ENCODE measurements around the gene TMEM221. TPM values are rescaled to one million over a fixed set of nuclear protein-coding genes. Genes with fewer than 3 reads are reported as not detected.

The TMEM221 gene
- total RNA-seq, 1 donor from 2014 or later, result 0.30 TPM

GRCh38 chr19:17393002-17393401, 55.5 kb downstream of the TMEM221 start:
- Mint-ChIP-seq H3K4me1 (ENCODE audit: unreplicated experiment) (peaks cover 9% of the 10 kb centered on the region), H3K27ac (ENCODE audit: unreplicated experiment) (no peak overlapping the region), H3K4me3 (ENCODE audit: unreplicated experiment) (no peak overlapping the region), H3K9me3 (ENCODE audit: unreplicated experiment) (no peaks in the 10 kb centered on the region), H3K27me3 (ENCODE audit: unreplicated experiment) (peaks cover 10% of the 10 kb centered on the region), H3K36me3 (ENCODE audit: unreplicated experiment) (no peaks in the 10 kb centered on the region)
- no peak for DNase-seq (ENCODE audit: extremely low spot score, unreplicated experiment)
- TF ChIP-seq CTCF (IDR thresholded peaks at IDR 0.05), result no peak

- Mint-ChIP-seq H3K36me3 (ENCODE audit: unreplicated experiment) (no peaks in the 10 kb centered on the region), H3K4me3 (ENCODE audit: unreplicated experiment) (peak overlapping the region; percentile 38), H3K27ac (ENCODE audit: unreplicated experiment) (no peak overlapping the region), H3K4me1 (ENCODE audit: unreplicated experiment) (peaks cover 9% of the 10 kb centered on the region), H3K9me3 (ENCODE audit: unreplicated experiment) (no peaks in the 10 kb centered on the region), H3K27me3 (ENCODE audit: unreplicated experiment) (peaks cover 10% of the 10 kb centered on the region)
- no peak for TF ChIP-seq CTCF (IDR thresholded peaks at IDR 0.05)
- DNase-seq (ENCODE audit: extremely low spot score, unreplicated experiment), result no peak
Measured at GRCh38 chr19:17391371-17392151, 56.9 kb downstream of the TMEM221 start.

- H3K27ac Mint-ChIP-seq (ENCODE audit: unreplicated experiment), result peak overlapping the region; percentile 50
- no peaks in the 10 kb centered on the region for H3K36me3 Mint-ChIP-seq (ENCODE audit: unreplicated experiment)
- peak; percentile 83 for TF ChIP-seq CTCF (IDR thresholded peaks at IDR 0.05)
- peaks cover 10% of the 10 kb centered on the region for H3K4me1 Mint-ChIP-seq (ENCODE audit: unreplicated experiment)
- peaks cover 10% of the 10 kb centered on the region for H3K27me3 Mint-ChIP-seq (ENCODE audit: unreplicated experiment)
- no peaks in the 10 kb centered on the region for H3K9me3 Mint-ChIP-seq (ENCODE audit: unreplicated experiment)
- peak overlapping the region; percentile 92 for H3K4me3 Mint-ChIP-seq (ENCODE audit: unreplicated experiment)
- DNase-seq (ENCODE audit: extremely low spot score, unreplicated experiment), result peak; percentile 96
Measured at GRCh38 chr19:17390665-17391370, 57.6 kb downstream of the TMEM221 start.

GRCh38 chr19:17389957-17390664, 58.4 kb downstream of the TMEM221 start:
- peak; percentile 33 for TF ChIP-seq CTCF (IDR thresholded peaks at IDR 0.05)
- peak overlapping the region; percentile 92 for H3K4me3 Mint-ChIP-seq (ENCODE audit: unreplicated experiment)
- no peak for DNase-seq (ENCODE audit: extremely low spot score, unreplicated experiment)
- H3K9me3 Mint-ChIP-seq (ENCODE audit: unreplicated experiment), result no peaks in the 10 kb centered on the region
- H3K27me3 Mint-ChIP-seq (ENCODE audit: unreplicated experiment), result peaks cover 10% of the 10 kb centered on the region
- H3K27ac Mint-ChIP-seq (ENCODE audit: unreplicated experiment), result no peak overlapping the region
- H3K4me1 Mint-ChIP-seq (ENCODE audit: unreplicated experiment), result peaks cover 10% of the 10 kb centered on the region
- no peaks in the 10 kb centered on the region for H3K36me3 Mint-ChIP-seq (ENCODE audit: unreplicated experiment)

- no peaks in the 10 kb centered on the region for H3K9me3 Mint-ChIP-seq (ENCODE audit: unreplicated experiment)
- H3K27me3 Mint-ChIP-seq (ENCODE audit: unreplicated experiment), result peaks cover 10% of the 10 kb centered on the region
- no peak overlapping the region for H3K4me3 Mint-ChIP-seq (ENCODE audit: unreplicated experiment)
- no peaks in the 10 kb centered on the region for H3K36me3 Mint-ChIP-seq (ENCODE audit: unreplicated experiment)
- DNase-seq (ENCODE audit: extremely low spot score, unreplicated experiment), result no peak
- TF ChIP-seq CTCF (IDR thresholded peaks at IDR 0.05), result no peak
- no peak overlapping the region for H3K27ac Mint-ChIP-seq (ENCODE audit: unreplicated experiment)
- H3K4me1 Mint-ChIP-seq (ENCODE audit: unreplicated experiment), result peaks cover 10% of the 10 kb centered on the region
Measured at GRCh38 chr19:17389288-17389687, 59.2 kb downstream of the TMEM221 start.

Measured in osteocyte (in vitro differentiated cells).